GM18526 (cell line): ENCODE results near the gene RTL1.

Experiments used
- POLR2A ChIP-seq: IDR thresholded peaks from 3 replicates; pipeline ENCODE4 v1.6.1; 2011; ENCODE audit not compliant: insufficient read length; ENCODE audit errors: extremely low read depth

RTL1 gene

DNA sequence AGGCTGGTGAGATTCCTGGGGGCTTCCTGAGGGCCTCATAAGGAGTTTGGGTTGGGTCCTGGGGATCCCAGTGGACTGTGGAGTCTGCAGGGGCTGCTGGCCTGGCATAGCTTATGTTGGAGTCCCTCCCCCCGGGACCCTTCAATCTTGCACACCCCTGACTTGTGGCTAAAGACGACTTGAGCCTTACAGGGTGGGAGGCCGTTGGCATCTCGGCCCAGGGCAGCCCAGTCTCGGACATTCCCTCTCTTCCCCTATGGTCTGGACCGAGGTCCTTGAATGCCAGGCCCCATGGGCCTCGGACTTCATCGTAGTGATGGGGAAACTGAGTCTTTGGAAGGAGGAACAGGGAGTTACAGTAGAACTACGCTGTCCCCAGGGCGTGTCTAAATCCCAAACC, 12.5 kb downstream of the RTL1 start:
- TF ChIP-seq POLR2A, result no peak

GRCh38 chr14:100890061-100890850, 13.3 kb downstream of the RTL1 start:
- no peak for TF ChIP-seq POLR2A

DNA sequence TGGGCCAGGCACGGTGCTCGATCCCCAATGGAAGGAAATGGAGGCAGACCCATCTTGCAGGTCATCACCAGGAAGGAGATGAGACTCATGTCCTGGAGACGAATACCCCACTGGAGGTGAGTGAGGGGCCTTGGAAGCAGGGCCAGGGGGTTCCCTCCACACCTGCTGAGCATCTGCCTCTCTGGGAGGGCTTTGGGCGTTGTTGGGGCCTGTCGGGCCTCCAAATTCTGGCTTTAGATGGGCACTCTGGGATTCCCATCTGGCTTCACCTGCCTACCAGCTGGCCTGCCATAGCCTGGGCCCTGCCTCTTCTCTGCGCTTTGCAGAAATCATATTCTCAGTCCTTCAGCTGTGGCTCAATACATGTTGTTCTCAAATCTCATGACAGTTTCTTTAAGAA, 13.9 kb downstream of the RTL1 start:
- TF ChIP-seq POLR2A, result no peak

GRCh38 chr14:100888789-100889315, 14.7 kb downstream of the RTL1 start:
- no peak for TF ChIP-seq POLR2A

DNA sequence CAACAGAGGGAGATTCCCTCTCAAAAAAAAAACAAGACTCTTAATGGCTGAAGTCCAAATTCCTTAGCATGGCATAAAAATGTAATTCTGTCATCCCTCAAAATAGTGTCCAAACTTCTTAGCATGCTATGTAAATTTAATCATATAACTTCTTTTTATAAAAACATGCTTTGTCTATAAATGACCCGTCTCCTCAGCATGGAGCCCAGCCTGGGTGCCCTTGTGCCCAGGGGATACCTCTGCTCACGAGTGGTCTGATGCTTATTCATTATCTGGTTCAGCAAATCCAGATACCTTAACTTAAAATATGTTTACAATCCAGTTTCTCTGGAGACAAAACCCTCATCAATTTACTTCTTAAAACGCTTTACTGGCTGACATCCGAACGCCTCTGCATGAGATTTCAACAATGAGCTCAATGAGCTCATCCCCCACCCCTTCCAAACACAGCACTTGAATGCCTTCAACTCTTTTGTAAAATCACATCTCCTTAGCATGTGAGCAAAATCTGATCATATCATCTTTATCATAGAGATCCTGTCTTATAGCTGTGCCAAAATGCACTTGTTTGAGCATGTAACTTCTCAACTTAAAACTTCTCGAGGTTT, 15.7 kb downstream of the RTL1 start:
- no peak for TF ChIP-seq POLR2A

DNA sequence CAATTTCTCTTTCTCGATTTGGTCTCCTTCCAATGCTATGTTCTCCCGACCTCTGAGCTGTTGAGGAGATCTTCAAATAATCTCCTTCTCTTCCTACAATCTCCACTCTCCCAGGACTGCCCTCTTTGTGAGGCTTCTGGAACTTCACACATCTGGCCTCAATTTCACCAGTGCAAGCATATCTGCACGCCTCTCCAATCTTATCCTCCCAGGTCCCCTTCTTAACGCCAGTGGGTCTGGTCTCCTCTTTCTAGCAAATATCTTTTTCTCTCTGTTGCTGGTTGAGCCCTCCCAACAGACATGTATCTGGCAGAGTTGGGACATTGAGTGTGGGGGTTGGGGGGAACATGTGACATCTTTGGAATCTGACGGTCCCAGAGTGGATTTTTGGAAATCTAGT, 17.9 kb downstream of the RTL1 start:
- TF ChIP-seq POLR2A, result no peak

DNA sequence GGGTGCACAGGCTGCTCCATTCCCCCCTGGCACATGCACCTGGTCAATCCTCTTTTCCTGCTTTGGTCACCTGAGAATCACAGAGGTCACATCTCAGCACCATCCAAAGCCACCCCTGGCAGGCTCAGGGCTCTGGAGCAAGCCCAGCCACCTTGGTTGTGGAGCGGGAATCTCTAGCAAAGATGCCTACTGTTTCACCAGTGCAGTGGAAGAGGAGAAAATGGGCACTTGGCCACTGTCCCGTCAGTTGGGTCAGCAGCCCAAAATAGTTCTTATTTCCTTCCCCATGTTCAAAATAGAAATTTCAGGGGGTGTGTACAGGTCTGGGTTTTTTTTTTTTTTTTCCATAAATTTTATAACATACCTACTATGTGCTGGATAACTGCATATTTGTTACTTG, 18.3 kb downstream of the RTL1 start:
- no peak for TF ChIP-seq POLR2A

- TF ChIP-seq POLR2A, result no peak
These were observed 19.1 kb downstream of the RTL1 start for GRCh38 chr14:100884456-100884855.

- no peak for TF ChIP-seq POLR2A
These were observed 19.8 kb downstream of the RTL1 start for GRCh38 chr14:100883789-100884101.

DNA sequence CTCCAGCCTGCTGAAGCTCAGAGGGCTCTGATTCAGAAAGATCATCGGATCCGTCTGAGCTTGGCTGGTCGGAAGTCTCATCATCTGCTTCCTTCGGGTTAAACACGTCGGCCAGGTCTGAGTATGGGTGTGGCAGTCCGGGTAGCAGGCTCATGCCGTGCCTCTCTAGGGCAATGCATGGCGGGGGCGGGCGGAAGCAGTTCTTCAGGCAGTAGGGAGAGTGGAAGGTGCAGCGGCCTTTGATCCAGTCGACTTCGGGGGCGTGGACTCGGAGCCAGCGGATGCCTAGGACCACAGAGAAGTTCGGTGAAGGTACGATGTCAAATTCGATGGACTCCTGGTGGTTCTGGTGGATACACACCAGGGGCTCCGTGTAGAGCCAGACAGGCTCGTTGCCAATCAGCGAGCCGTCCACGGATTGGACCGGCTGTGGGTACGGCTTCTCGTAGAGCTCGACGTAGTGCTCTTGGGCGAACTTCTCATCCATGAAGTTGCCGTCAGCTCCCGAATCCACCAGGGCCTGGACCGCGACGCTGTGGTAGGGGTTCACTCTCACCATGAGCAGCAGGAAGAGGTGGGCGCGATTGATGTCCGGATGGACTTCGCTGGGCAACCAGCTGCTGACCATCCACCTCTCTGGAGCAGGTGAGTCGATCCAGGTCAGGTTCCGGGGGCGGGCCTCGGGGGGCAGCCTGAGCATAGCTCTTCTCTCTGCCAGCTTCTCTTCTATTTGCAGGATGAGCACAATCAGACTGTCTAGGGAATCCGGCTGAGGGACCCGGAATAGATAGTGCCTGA, 20.3 kb downstream of the RTL1 start:
- TF ChIP-seq POLR2A, result no peak

GRCh38 chr14:100882026-100882967, 21.2 kb downstream of the RTL1 start:
- no peak for TF ChIP-seq POLR2A

GRCh38 chr14:100881211-100882025, 22.1 kb downstream of the RTL1 start:
- TF ChIP-seq POLR2A, result no peak

- TF ChIP-seq POLR2A, result no peak
These were observed 23.0 kb downstream of the RTL1 start for GRCh38 chr14:100880271-100881101.

- no peak for TF ChIP-seq POLR2A
These were observed 23.7 kb downstream of the RTL1 start for GRCh38 chr14:100879782-100880181.

GRCh38 chr14:100879194-100879593, 24.3 kb downstream of the RTL1 start:
- no peak for TF ChIP-seq POLR2A
